OCI-LY1 (cell line): Measurements from ENCODE around the gene ITCH.
"Not testable (repeated sequence)": the region's sequence is repeated elsewhere in the genome, so short reads cannot be mapped to it uniquely, and the experiment has no call there.

Experiments used
- H2AFZ ChIP-seq: fragments of 200-600 bp; sonication (generic), shearing (Covaris generic); 2 replicates; pipeline ENCODE4 v1.6.0; 2014; ENCODE audit warnings: antibody characterized with exemption, mild to moderate bottlenecking, low read length
- H3F3A ChIP-seq: fragments of 200-600 bp; sonication (generic), shearing (Covaris generic); 2 replicates; pipeline ENCODE4 v1.6.0; 2014; ENCODE audit warnings: mild to moderate bottlenecking, antibody characterized with exemption, low read length, moderate library complexity; ENCODE audit not compliant: insufficient read depth
- H3K27ac ChIP-seq: fragments of 200-600 bp; sonication (generic); 2 replicates; pipeline ENCODE4 v1.5.1; 2014; ENCODE audit warnings: low read length, mixed run types, mild to moderate bottlenecking, low read depth; ENCODE audit not compliant: poor library complexity, severe bottlenecking
- H3K27me3 ChIP-seq: fragments of 200-600 bp; sonication (generic); 2 replicates; pipeline ENCODE4 v1.6.0; 2014; ENCODE audit warnings: antibody characterized with exemption, mild to moderate bottlenecking, low read length, moderate library complexity; ENCODE audit not compliant: insufficient read depth
- H3K36me3 ChIP-seq: fragments of 200-600 bp; sonication (generic); 2 replicates; pipeline ENCODE4 v1.6.1; 2014; ENCODE audit warnings: mild to moderate bottlenecking, antibody characterized with exemption, low read length, moderate library complexity, mixed read lengths; ENCODE audit not compliant: insufficient read depth
- H3K4me1 ChIP-seq: fragments of 200-600 bp; sonication (generic); 2 replicates; pipeline ENCODE4 v1.5.1; 2014; ENCODE audit warnings: mild to moderate bottlenecking, low read length, moderate library complexity; ENCODE audit not compliant: insufficient read depth, severe bottlenecking
- H3K4me2 ChIP-seq: fragments of 200-600 bp; sonication (generic), shearing (Covaris generic); 2 replicates; pipeline ENCODE4 v1.6.1; 2014; ENCODE audit warnings: low read length
- H3K4me3 ChIP-seq: fragments of 200-600 bp; sonication (generic); 2 replicates; pipeline ENCODE4 v1.5.1; 2014; ENCODE audit warnings: low read length, low read depth, mild to moderate bottlenecking, mixed read lengths; ENCODE audit not compliant: poor library complexity, severe bottlenecking
- H3K79me2 ChIP-seq: fragments of 200-600 bp; shearing (Covaris generic); 2 replicates; pipeline ENCODE4 v1.6.1; 2016; ENCODE audit warnings: mixed run types, low read length, mixed read lengths; ENCODE audit not compliant: insufficient read depth
- H3K9ac ChIP-seq: fragments of 200-600 bp; sonication (generic), shearing (Covaris generic); 2 replicates; pipeline ENCODE4 v1.6.1; 2014; ENCODE audit warnings: mild to moderate bottlenecking, low read length, mixed read lengths
- H3K9me2 ChIP-seq: fragments of 200-600 bp; sonication (generic), shearing (Covaris generic); 2 replicates; pipeline ENCODE4 v1.6.1; 2014; ENCODE audit warnings: low read depth, mild to moderate bottlenecking, low read length, mixed read lengths
- H3K9me3 ChIP-seq: fragments of 200-600 bp; shearing (Covaris generic); 2 replicates; pipeline ENCODE4 v1.6.1; 2014; ENCODE audit warnings: low read length, mixed read lengths
- H4K20me1 ChIP-seq: fragments of 200-600 bp; sonication (generic), shearing (Covaris generic); 2 replicates; pipeline ENCODE4 v1.6.0; 2016; ENCODE audit warnings: mild to moderate bottlenecking, low read length; ENCODE audit not compliant: insufficient read depth
- CTCF ChIP-seq: fragments of 200-600 bp; sonication (generic), shearing (Covaris generic); IDR thresholded peaks from 2 replicates; pipeline ENCODE4 v1.5.1; 2017; ENCODE audit warnings: mild to moderate bottlenecking, antibody characterized with exemption, low read length, moderate library complexity, mixed read lengths
- EZH2 ChIP-seq: fragments of 200-600 bp; sonication (generic), shearing (Covaris generic); IDR thresholded peaks from 2 replicates; pipeline ENCODE4 v1.8.0; 2017; ENCODE audit warnings: borderline replicate concordance, mixed run types, mild to moderate bottlenecking, antibody characterized with exemption, low read length, moderate library complexity, mixed read lengths

Gene ITCH

GRCh38 chr20:34493646-34494045, 130.6 kb downstream of the ITCH start:
- no peak for TF ChIP-seq EZH2
- TF ChIP-seq CTCF = no peak
- Histone ChIP-seq H3K4me1 (no peaks in the 10 kb centered on the region), H3K27ac (no peak overlapping the region), H3K4me3 (no peak overlapping the region), H2AFZ (no peak overlapping the region), H3K4me2 (no peak overlapping the region), H3F3A (no peaks in the 10 kb centered on the region), H3K9me3 (no peaks in the 10 kb centered on the region), H4K20me1 (no peaks in the 10 kb centered on the region), H3K79me2 (no peaks in the 10 kb centered on the region), H3K27me3 (no peaks in the 10 kb centered on the region), H3K36me3 (peaks cover 92% of the 10 kb centered on the region), H3K9me2 (no peaks in the 10 kb centered on the region), H3K9ac (no peak overlapping the region)

- Histone ChIP-seq H3K9ac (no peak overlapping the region), H3K27ac (no peak overlapping the region), H2AFZ (no peak overlapping the region), H3K4me2 (no peak overlapping the region), H3K27me3 (no peaks in the 10 kb centered on the region), H3F3A (no peaks in the 10 kb centered on the region), H3K4me3 (no peak overlapping the region), H3K9me3 (no peaks in the 10 kb centered on the region), H3K9me2 (no peaks in the 10 kb centered on the region), H3K36me3 (peaks cover 92% of the 10 kb centered on the region), H3K79me2 (no peaks in the 10 kb centered on the region), H4K20me1 (no peaks in the 10 kb centered on the region), H3K4me1 (no peaks in the 10 kb centered on the region)
- TF ChIP-seq CTCF = no peak
- no peak for TF ChIP-seq EZH2
Observed at GRCh38 chr20:34495307-34495706, 132.2 kb downstream of the ITCH start.

- H3K27ac ChIP-seq = no peak overlapping the region
- H3K4me3 ChIP-seq = no peak overlapping the region
- H3F3A ChIP-seq = no peaks in the 10 kb centered on the region
- H3K79me2 ChIP-seq = no peaks in the 10 kb centered on the region
- H4K20me1 ChIP-seq = no peaks in the 10 kb centered on the region
- H3K4me1 ChIP-seq = no peaks in the 10 kb centered on the region
- H3K36me3 ChIP-seq = peaks cover 92% of the 10 kb centered on the region
- H3K9me3 ChIP-seq = no peaks in the 10 kb centered on the region
- H3K9ac ChIP-seq = no peak overlapping the region
- H2AFZ ChIP-seq = no peak overlapping the region
- TF ChIP-seq CTCF = no peak
- no peak for TF ChIP-seq EZH2
- no peaks in the 10 kb centered on the region for H3K27me3 ChIP-seq
- no peaks in the 10 kb centered on the region for H3K9me2 ChIP-seq
- H3K4me2 ChIP-seq = no peak overlapping the region
Observed at GRCh38 chr20:34495916-34496315, 132.8 kb downstream of the ITCH start.

GRCh38 chr20:34497596-34497995, 134.5 kb downstream of the ITCH start:
- H3K9me3 ChIP-seq, H2AFZ ChIP-seq, H3K79me2 ChIP-seq, H4K20me1 ChIP-seq, H3K4me1 ChIP-seq, H3K4me3 ChIP-seq, H3K27me3 ChIP-seq, H3F3A ChIP-seq, H3K9me2 ChIP-seq, H3K27ac ChIP-seq, H3K9ac ChIP-seq, H3K4me2 ChIP-seq: not testable (repeated sequence)
- peaks cover 88% of the 10 kb centered on the region for H3K36me3 ChIP-seq
